Measurements from ENCODE around the gene ILKAP.

DNA sequence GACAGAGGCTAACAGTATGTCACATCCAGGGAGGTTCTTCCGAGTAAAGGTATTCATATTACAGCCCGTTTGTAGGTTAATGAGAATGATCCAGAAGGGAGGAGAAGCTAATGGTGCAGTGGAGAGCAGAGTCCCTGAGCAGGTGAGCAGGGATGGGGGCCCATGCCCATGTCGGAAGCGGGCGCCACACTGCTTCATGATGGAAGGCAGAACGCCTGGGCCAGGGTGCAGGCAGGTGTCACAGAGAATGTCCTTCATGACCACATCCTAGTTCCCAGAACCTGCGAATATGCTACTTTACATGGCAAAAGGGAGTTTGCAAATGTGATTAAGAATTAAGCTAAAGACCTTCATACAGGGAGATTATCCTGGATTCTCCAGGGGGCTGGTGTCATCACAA is 32.4 kb upstream of the ILKAP start:
- TF ChIP-seq CTCF (IDR thresholded peaks at IDR 0.05; ENCODE audit: poor library complexity, severe bottlenecking) (no peak), POLR2AphosphoS5 (IDR thresholded peaks at IDR 0.05) (no peak), SMC3 (conservative IDR thresholded peaks at IDR 0.05; ENCODE audit: poor library complexity) (no peak)
